Panc1 (cell line): ENCODE measurements around the gene METTL23. TPM values are rescaled to one million over a fixed set of nuclear protein-coding genes. Genes with fewer than 3 reads are reported as not detected.

Source experiments
- ATAC-seq: fragments of 200-7000 bp; cut with Tn5 transposase; 2 replicates; pipeline ENCODE4 v1.9.1; 2020; ENCODE audit warnings: mild to moderate bottlenecking, moderate library complexity
- BruUV-seq: library from RNA; stranded (reverse); fragments of 400-500 nt; replicated peaks from 2 replicates; lab custom pipeline; 2021; lab: Mats Ljungman, UMichigan
- CTCF ChIA-PET: fragments of 300-600 bp; sonication (Branson Sonifier 250); formaldehyde crosslinking; loops from one replicate; lab custom pipeline; 2022; ENCODE audit warnings: antibody characterized with exemption; lab: Charles Lee
- POLR2A ChIA-PET: fragments of 300-600 bp; sonication (Branson Sonifier 250); formaldehyde crosslinking; loops from one replicate; lab custom pipeline; 2022; ENCODE audit warnings: antibody characterized with exemption; lab: Charles Lee
- DNase-seq: peaks from one replicate; pipeline ENCODE4 v3.0.0-alpha.2; 2010; ENCODE audit warnings: low read depth, low spot score
- H3K27ac ChIP-seq: 2 replicates; pipeline ENCODE4 v1.5.1; 2011; ENCODE audit warnings: mild to moderate bottlenecking, low read length, inconsistent platforms
- H3K27me3 ChIP-seq: fragments of 200-500 bp; sonication (Bioruptor generic); 2 replicates; pipeline ENCODE4 v1.6.0; 2014; ENCODE audit warnings: low read length, inconsistent platforms; ENCODE audit not compliant: control insufficient read depth, insufficient read depth
- H3K36me3 ChIP-seq: fragments of 200-500 bp; sonication (Bioruptor generic); 2 replicates; pipeline ENCODE4 v1.5.1; 2014; ENCODE audit warnings: inconsistent platforms, mild to moderate bottlenecking, low read length, moderate library complexity; ENCODE audit not compliant: control insufficient read depth, insufficient read depth
- H3K4me1 ChIP-seq: 2 replicates; pipeline ENCODE4 v1.5.1; 2011; ENCODE audit warnings: inconsistent platforms, mild to moderate bottlenecking, low read length, moderate library complexity; ENCODE audit not compliant: control insufficient read depth, insufficient read depth
- H3K4me3 ChIP-seq, 2 experiments: 2 replicates each; pipeline ENCODE4 v1.5.1; 2011 to 2012; ENCODE audit warnings: low read depth in 2 of 2, low read length in 2 of 2, mild to moderate bottlenecking in 2 of 2, inconsistent platforms in 1 of 2, moderate library complexity in 1 of 2
- H3K9me3 ChIP-seq: fragments of 200-500 bp; sonication (Bioruptor generic); 2 replicates; pipeline ENCODE4 v1.5.1; 2014; ENCODE audit warnings: low read depth, mild to moderate bottlenecking, inconsistent platforms, low read length, moderate library complexity; ENCODE audit not compliant: control insufficient read depth, insufficient read depth
- POLR2AphosphoS5 ChIP-seq: IDR thresholded peaks from 2 replicates; pipeline ENCODE4 v1.6.1; 2012; ENCODE audit warnings: mild to moderate bottlenecking, low read depth, low read length, moderate library complexity
- REST ChIP-seq, 2 experiments: IDR thresholded peaks; 2 replicates each; pipeline ENCODE4 v1.6.1; 2011 to 2012; ENCODE audit warnings: low read depth in 2 of 2, control low read depth in 1 of 2, low read length in 1 of 2, mild to moderate bottlenecking in 1 of 2, moderate library complexity in 1 of 2; ENCODE audit not compliant: insufficient read depth in 1 of 2
- SIN3A ChIP-seq: IDR thresholded peaks from 2 replicates; pipeline ENCODE4 v1.6.1; 2012; ENCODE audit warnings: low read depth, mild to moderate bottlenecking, low read length, moderate library complexity, borderline replicate concordance; ENCODE audit not compliant: insufficient read depth
- TCF7L2 ChIP-seq: IDR thresholded peaks from 2 replicates; pipeline ENCODE4 v1.6.1; 2011; ENCODE audit warnings: mild to moderate bottlenecking, low read depth, low read length, inconsistent platforms
- in situ Hi-C: cut with HindIII; loops from 2 replicates; pipeline ENCODE4 v1.10.0; 2016; ENCODE audit warnings: low sequenced_read_pairs, low pct_unique_long_range_greater_than_20kb
- intact Hi-C: fragments of 100-400 bp; cut with micrococcal nuclease; formaldehyde crosslinking; loops from one replicate; pipeline ENCODE4 v1.10.0; 2022; ENCODE audit not compliant: unreplicated experiment
- total RNA-seq: library from RNA; stranded (reverse); gene quantifications from one replicate; pipeline ENCODE4 v1.2.1, GENCODE V29; 2021; ENCODE audit not compliant: unreplicated experiment
- TF ChIP-seq, protein P1 (sequence below): fragments of 450-650 bp; IDR thresholded peaks from 2 replicates; pipeline ENCODE4 v1.5.1; 2017; ENCODE audit warnings: mild to moderate bottlenecking

Gene METTL23
- total RNA-seq, 1 experiment from 2014 or later: 42.8 TPM

GRCh38 chr17:76727745-76728456, 1.3 kb downstream of the METTL23 start:
- POLR2A ChIA-PET: interaction anchor here (0.6 to 0.8 kb wide), 6 partner anchors 9 to 898 kb away, joined by 3 to 10 read pairs (median 5); no protein-coding TSS in a partner anchor
- in situ Hi-C loops: no loop called here

More at GRCh38 chr17:76727745-76728456, 1.3 kb downstream of the METTL23 start:
- Histone ChIP-seq H3K27me3 (no peaks in the 10 kb centered on the region), H3K27ac (peak overlapping the region; percentile 86), H3K4me3 (peak overlapping the region; percentile 79 to 92), H3K4me1 (peaks cover 6% of the 10 kb centered on the region), H3K36me3 (peaks cover 14% of the 10 kb centered on the region), H3K9me3 (no peaks in the 10 kb centered on the region)
- intact Hi-C loops: no loop called here
- DNase-seq: no peak
- no TSS peak for BruUV-seq
- TF ChIP-seq, protein P1, sequence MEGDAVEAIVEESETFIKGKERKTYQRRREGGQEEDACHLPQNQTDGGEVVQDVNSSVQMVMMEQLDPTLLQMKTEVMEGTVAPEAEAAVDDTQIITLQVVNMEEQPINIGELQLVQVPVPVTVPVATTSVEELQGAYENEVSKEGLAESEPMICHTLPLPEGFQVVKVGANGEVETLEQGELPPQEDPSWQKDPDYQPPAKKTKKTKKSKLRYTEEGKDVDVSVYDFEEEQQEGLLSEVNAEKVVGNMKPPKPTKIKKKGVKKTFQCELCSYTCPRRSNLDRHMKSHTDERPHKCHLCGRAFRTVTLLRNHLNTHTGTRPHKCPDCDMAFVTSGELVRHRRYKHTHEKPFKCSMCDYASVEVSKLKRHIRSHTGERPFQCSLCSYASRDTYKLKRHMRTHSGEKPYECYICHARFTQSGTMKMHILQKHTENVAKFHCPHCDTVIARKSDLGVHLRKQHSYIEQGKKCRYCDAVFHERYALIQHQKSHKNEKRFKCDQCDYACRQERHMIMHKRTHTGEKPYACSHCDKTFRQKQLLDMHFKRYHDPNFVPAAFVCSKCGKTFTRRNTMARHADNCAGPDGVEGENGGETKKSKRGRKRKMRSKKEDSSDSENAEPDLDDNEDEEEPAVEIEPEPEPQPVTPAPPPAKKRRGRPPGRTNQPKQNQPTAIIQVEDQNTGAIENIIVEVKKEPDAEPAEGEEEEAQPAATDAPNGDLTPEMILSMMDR: no peak
- TF ChIP-seq REST (IDR thresholded peaks at IDR 0.05; ENCODE audit: insufficient read depth in 1 of 2, low read depth in 2 of 2, low read length in 1 of 2): no peak
- no peak for TF ChIP-seq TCF7L2
- TF ChIP-seq SIN3A: no peak
- TF ChIP-seq POLR2AphosphoS5: no peak
- CTCF ChIA-PET: interaction anchor here (0.6 to 1.2 kb wide), 3 partner anchors 9 to 375 kb away, joined by 5 to 6 read pairs (median 5); partner anchors contain the start of gene PRCD
- no peak for ATAC-seq
